Measurements from ENCODE around the gene CDKN2B-AS1. TPM values are rescaled to one million over a fixed set of nuclear protein-coding genes. Genes with fewer than 3 reads are reported as not detected.

CDKN2B-AS1 gene
- total and polyA plus RNA-seq, 7 donors: 0.49 to 264 (median 2.0) TPM

- no peaks in the 10 kb centered on the region for H3K4me1 ChIP-seq
- no peak overlapping the region for H3K27ac ChIP-seq
- H3K36me3 ChIP-seq: no peaks in the 10 kb centered on the region
- H3K9me3 ChIP-seq: no peaks in the 10 kb centered on the region
- no peak for DNase-seq
- WGBS, 2 donors: 52 to 80% methylated on average over 4 of the region's 4 CpGs
- TF ChIP-seq POLR2A (IDR thresholded peaks at IDR 0.05) (no peak), EP300 (IDR thresholded peaks at IDR 0.05) (no peak), POLR2AphosphoS5 (IDR thresholded peaks at IDR 0.05) (no peak)
- H3K4me3 ChIP-seq: no peak overlapping the region
- intact Hi-C loops (cut with DNase I): loop anchor here (5.0 kb wide), 1 partner anchor 149 kb away; no protein-coding TSS in a partner anchor
- peaks cover 0 to under 1% (median 0%) of the 10 kb centered on the region in 3 donors for H3K27me3 ChIP-seq
Measured at GRCh38 chr9:22050924-22051323, 56.3 kb downstream of the CDKN2B-AS1 start.

GRCh38 chr9:22052376-22052945, 57.9 kb downstream of the CDKN2B-AS1 start:
- Histone ChIP-seq H3K27ac (no peak overlapping the region), H3K27me3 (no peaks in the 10 kb centered on the region), H3K4me3 (no peak overlapping the region), H3K9me3 (no peaks in the 10 kb centered on the region), H3K36me3 (no peaks in the 10 kb centered on the region), H3K4me1 (no peaks in the 10 kb centered on the region)
- intact Hi-C loops (cut with DNase I): loop anchor here (5.0 kb wide), 1 partner anchor 150 kb away; no protein-coding TSS in a partner anchor
- TF ChIP-seq EP300 (IDR thresholded peaks at IDR 0.05): no peak
- no peak for TF ChIP-seq POLR2A (IDR thresholded peaks at IDR 0.05)
- TF ChIP-seq POLR2AphosphoS5 (IDR thresholded peaks at IDR 0.05): no peak
- no peak for TF ChIP-seq CTCF (IDR thresholded peaks at IDR 0.05)
- 54 to 68% methylated on average over 4 of the region's 4 CpGs for WGBS, 2 donors
- no peak for DNase-seq

GRCh38 chr9:22053178-22053577, 58.6 kb downstream of the CDKN2B-AS1 start:
- Histone ChIP-seq H3K9me3 (no peaks in the 10 kb centered on the region), H3K4me1 (no peaks in the 10 kb centered on the region), H3K27ac (no peak overlapping the region), H3K36me3 (no peaks in the 10 kb centered on the region), H3K4me3 (no peak overlapping the region), H3K27me3 (no peaks in the 10 kb centered on the region)
- intact Hi-C loops (cut with DNase I): loop anchor here (5.0 kb wide), 1 partner anchor 151 kb away; no protein-coding TSS in a partner anchor
- WGBS, 2 donors: 65 to 70% methylated on average over 2 of the region's 2 CpGs
- no peak for TF ChIP-seq POLR2AphosphoS5 (IDR thresholded peaks at IDR 0.05)
- TF ChIP-seq POLR2A (IDR thresholded peaks at IDR 0.05): no peak
- DNase-seq: no peak

- TF ChIP-seq POLR2AphosphoS5 (IDR thresholded peaks at IDR 0.05) (no peak), POLR2A (IDR thresholded peaks at IDR 0.05) (no peak), CTCF (IDR thresholded peaks at IDR 0.05) (no peak), EP300 (IDR thresholded peaks at IDR 0.05) (no peak)
- H3K9me3 ChIP-seq: no peaks in the 10 kb centered on the region
- no peaks in the 10 kb centered on the region for H3K36me3 ChIP-seq
- H3K27me3 ChIP-seq: no peaks in the 10 kb centered on the region
- H3K27ac ChIP-seq: no peak overlapping the region
- DNase-seq: no peak
- H3K4me1 ChIP-seq: no peaks in the 10 kb centered on the region
- no peak overlapping the region for H3K4me3 ChIP-seq
- 94 to 98% methylated on average over 3 of the region's 3 CpGs for WGBS, 2 donors
- intact Hi-C loops (cut with DNase I): loop anchor here (5.0 kb wide), 1 partner anchor 152 kb away; no protein-coding TSS in a partner anchor
Measured at GRCh38 chr9:22054076-22054475, 59.5 kb downstream of the CDKN2B-AS1 start.

GRCh38 chr9:22054529-22054928, 59.9 kb downstream of the CDKN2B-AS1 start:
- no peak for DNase-seq
- Histone ChIP-seq H3K9me3 (no peaks in the 10 kb centered on the region), H3K36me3 (no peaks in the 10 kb centered on the region), H3K27me3 (no peaks in the 10 kb centered on the region), H3K4me1 (no peaks in the 10 kb centered on the region), H3K4me3 (no peak overlapping the region), H3K27ac (no peak overlapping the region)
- TF ChIP-seq CTCF (IDR thresholded peaks at IDR 0.05) (no peak), EP300 (IDR thresholded peaks at IDR 0.05) (no peak), POLR2AphosphoS5 (IDR thresholded peaks at IDR 0.05) (no peak), POLR2A (IDR thresholded peaks at IDR 0.05) (no peak)
- 95 to 98% methylated on average over 2 of the region's 2 CpGs for WGBS, 2 donors
- intact Hi-C loops (cut with DNase I): loop anchor here (5.0 kb wide), 1 partner anchor 152 kb away; no protein-coding TSS in a partner anchor

- no peaks in the 10 kb centered on the region for H3K36me3 ChIP-seq
- no peaks in the 10 kb centered on the region for H3K27me3 ChIP-seq
- H3K4me1 ChIP-seq: no peaks in the 10 kb centered on the region
- no peaks in the 10 kb centered on the region for H3K9me3 ChIP-seq
- TF ChIP-seq CTCF (IDR thresholded peaks at IDR 0.05): no peak
- no peak for TF ChIP-seq POLR2AphosphoS5 (IDR thresholded peaks at IDR 0.05)
- no peak for TF ChIP-seq POLR2A (IDR thresholded peaks at IDR 0.05)
- no peak for TF ChIP-seq EP300 (IDR thresholded peaks at IDR 0.05)
- H3K27ac ChIP-seq: no peak overlapping the region
- intact Hi-C loops (cut with DNase I): no loop called here
- no peak for DNase-seq
- H3K4me3 ChIP-seq: no peak overlapping the region
Measured at GRCh38 chr9:22055090-22055489, 60.5 kb downstream of the CDKN2B-AS1 start.

Data from sigmoid colon (tissue), 7 donors.